ENCODE measurements around the gene FBXL13. TPM values are rescaled to one million over a fixed set of nuclear protein-coding genes. Genes with fewer than 3 reads are reported as not detected.
"Not testable (repeated sequence)": the region's sequence is repeated elsewhere in the genome, so short reads cannot be mapped to it uniquely, and the experiment has no call there.

The FBXL13 gene
- total RNA-seq, 4 donors from 2014 or later = 0.35 to 2.6 (median 1.3) TPM; not detected in 1

- TF ChIP-seq POLR2A (IDR thresholded peaks at IDR 0.05) (no peak), CTCF (IDR thresholded peaks at IDR 0.05) (no peak)
- no peaks in the 10 kb centered on the region for H3K4me1 ChIP-seq
- DNase-seq = no peak
Observed at GRCh38 chr7:102843850-102844249, 230.7 kb downstream of the FBXL13 start.

DNA sequence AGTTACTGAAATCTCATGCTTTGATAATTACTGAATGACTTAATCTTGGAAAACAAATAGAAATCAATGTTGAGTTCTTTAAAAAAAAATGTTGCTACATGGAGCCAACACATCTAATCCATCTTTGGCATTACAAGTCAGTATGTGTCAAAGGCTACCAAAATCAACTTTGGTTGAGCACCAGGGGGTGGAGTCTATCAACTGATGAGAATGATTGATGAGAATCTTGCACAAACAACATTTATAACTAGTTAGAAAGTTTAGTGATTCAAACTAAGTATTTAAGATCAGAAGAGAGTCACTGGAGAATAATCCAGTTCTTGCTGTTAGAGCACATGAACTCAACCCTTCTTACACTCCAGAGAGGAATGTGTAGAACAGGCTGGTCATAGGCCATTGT, 232.3 kb downstream of the FBXL13 start:
- H3K27me3 ChIP-seq = no peaks in the 10 kb centered on the region
- TF ChIP-seq CTCF (IDR thresholded peaks at IDR 0.05) = no peak
- no peak for TF ChIP-seq POLR2A (IDR thresholded peaks at IDR 0.05)
- no peak for DNase-seq
- H3K9me3 ChIP-seq = no peaks in the 10 kb centered on the region
- H3K36me3 ChIP-seq = no peaks in the 10 kb centered on the region
- no peaks in the 10 kb centered on the region for H3K4me1 ChIP-seq
- H3K4me3 ChIP-seq = no peak overlapping the region
- H3K27ac ChIP-seq = no peak overlapping the region

More at GRCh38 chr7:102843850-102844249, 230.7 kb downstream of the FBXL13 start:
- Histone ChIP-seq H3K36me3 (no peaks in the 10 kb centered on the region), H3K27ac (no peak overlapping the region), H3K9me3 (no peaks in the 10 kb centered on the region), H3K27me3 (no peaks in the 10 kb centered on the region), H3K4me3 (no peak overlapping the region)

- no peak overlapping the region for H3K27ac ChIP-seq
Observed at GRCh38 chr7:102841290-102841689, 233.3 kb downstream of the FBXL13 start.

DNA sequence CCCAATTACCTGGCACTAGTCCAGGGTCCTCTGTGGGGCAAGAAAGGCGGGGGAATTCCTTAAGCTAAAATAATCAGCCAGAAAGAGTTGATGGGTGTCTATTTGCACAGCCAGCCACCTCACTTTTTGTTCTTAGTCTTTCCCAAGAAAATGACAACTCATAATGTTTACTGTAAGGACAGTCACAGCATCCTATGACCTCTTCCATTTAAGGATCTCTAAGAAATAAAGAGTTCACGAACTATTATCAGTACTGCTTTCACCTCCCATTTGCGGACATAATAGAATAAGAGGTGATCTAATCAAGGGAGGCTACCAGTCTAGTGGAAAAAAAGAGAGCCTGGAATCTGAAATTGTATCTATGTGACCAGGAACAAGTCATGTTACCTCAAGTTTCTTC, 234.2 kb downstream of the FBXL13 start:
- no peaks in the 10 kb centered on the region for H3K36me3 ChIP-seq
- no peak for DNase-seq
- H3K27ac ChIP-seq = no peak overlapping the region
- H3K4me3 ChIP-seq = no peak overlapping the region
- H3K9me3 ChIP-seq = no peaks in the 10 kb centered on the region
- H3K4me1 ChIP-seq = no peaks in the 10 kb centered on the region
- H3K27me3 ChIP-seq = no peaks in the 10 kb centered on the region
- no peak for TF ChIP-seq CTCF (IDR thresholded peaks at IDR 0.05)
- TF ChIP-seq POLR2A (IDR thresholded peaks at IDR 0.05) = no peak

More at GRCh38 chr7:102841290-102841689, 233.3 kb downstream of the FBXL13 start:
- Histone ChIP-seq H3K4me1 (no peaks in the 10 kb centered on the region), H3K27me3 (no peaks in the 10 kb centered on the region), H3K4me3 (no peak overlapping the region), H3K9me3 (no peaks in the 10 kb centered on the region), H3K36me3 (no peaks in the 10 kb centered on the region)
- TF ChIP-seq CTCF (IDR thresholded peaks at IDR 0.05) = no peak
- no peak for TF ChIP-seq POLR2A (IDR thresholded peaks at IDR 0.05)
- DNase-seq = no peak

DNA sequence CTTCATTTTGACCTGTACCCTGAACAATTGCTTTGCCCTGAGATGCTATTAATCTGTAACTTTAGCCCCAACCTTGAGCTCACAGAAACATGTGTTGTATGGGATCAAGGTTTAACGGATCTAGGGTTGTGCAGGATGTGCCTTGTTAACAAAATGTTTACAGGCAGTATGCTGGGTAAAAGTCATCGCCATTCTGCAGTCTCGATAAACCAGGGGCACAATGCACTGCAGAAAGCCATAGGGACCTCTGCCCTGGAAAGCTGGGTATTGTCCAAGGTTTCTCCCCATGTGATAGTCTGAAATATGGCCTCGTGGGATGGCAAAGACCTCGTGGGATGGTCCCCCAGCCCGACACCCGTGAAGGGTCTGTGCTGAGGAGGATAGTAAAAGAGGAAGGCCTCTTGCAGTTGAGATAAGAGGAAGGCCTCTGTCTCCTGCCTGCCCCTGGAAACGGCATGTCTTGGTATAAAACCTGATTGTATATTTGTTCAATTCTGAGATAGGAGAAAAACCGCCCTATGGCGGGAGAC, 236.0 kb downstream of the FBXL13 start:
- H3K4me1 ChIP-seq, H3K36me3 ChIP-seq, H3K4me3 ChIP-seq, H3K27ac ChIP-seq, H3K9me3 ChIP-seq, DNase-seq, H3K27me3 ChIP-seq: not testable (repeated sequence)

DNA sequence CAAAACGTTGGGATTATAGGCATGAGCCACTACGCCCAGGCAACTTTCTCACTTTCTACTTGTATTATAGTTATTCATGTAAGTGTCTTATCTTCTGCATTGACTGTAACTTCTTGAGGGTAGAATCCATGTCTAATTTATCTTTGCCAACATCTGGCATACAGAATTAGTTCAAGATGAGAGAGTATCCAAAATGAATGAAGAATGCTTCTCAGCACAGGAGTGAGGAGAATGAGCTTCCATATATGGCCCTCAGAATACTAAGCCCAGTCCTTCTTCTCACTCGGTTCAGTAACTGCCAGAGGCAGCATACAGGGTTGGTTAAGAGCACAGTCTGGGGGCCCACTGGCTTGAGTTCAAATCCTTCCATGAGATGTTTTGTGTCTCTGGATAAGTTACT, 236.8 kb downstream of the FBXL13 start:
- Histone ChIP-seq H3K36me3 (no peaks in the 10 kb centered on the region), H3K4me3 (no peak overlapping the region), H3K27ac (no peak overlapping the region), H3K27me3 (no peaks in the 10 kb centered on the region), H3K4me1 (no peaks in the 10 kb centered on the region), H3K9me3 (no peaks in the 10 kb centered on the region)
- no peak for DNase-seq
- no peak for TF ChIP-seq CTCF (IDR thresholded peaks at IDR 0.05)
- no peak for TF ChIP-seq POLR2A (IDR thresholded peaks at IDR 0.05)
